ENCODE measurements around the gene CBLC.

The CBLC gene

DNA sequence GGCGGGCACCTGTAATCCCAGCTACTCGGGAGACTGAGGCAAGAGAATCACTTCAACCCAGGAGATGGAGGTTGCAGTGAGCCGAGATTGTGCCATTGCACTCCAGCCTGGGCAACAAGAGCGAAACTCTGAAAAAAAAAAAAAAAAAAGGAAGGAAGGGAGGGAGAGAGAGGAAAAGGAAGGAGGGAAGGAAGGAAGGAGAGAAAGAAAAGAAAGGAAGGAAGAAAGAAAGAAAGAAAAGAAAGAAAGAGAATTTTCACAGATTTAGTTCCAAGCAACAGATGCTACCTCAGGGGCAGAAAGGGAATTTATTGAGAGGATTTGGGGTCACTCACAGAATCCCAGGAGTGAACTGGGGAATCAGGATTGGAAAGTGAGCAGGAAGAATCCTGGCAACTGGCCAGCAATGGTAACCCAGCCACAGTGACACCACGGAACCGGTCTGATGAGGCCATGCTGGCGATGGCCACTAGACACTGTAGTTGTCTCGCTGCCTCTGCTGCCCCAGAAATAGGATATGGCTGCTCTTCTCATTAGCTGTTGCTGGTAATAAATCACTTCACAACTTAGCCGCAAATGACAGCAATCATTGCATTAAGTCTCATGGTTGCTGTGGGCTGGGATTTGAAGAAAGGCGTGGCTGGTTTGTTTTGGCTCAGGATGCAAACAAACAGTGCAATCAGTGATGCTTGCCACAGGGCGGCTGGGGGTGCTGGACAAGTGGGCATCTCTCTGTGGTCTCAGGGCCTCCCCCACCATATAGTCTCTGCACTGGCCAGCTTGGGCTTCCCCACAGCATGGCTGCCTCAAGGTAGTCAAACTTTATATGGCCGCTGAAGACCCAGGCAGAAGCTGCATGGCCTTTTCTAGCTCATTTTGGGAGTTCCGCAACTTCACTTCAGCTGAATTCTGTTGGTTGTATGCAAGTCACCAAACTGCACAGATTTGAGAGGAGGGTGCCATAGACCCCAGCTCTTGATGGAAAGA lies 26.0 kb downstream of the CBLC start:
- DNase-seq: no peak

DNA sequence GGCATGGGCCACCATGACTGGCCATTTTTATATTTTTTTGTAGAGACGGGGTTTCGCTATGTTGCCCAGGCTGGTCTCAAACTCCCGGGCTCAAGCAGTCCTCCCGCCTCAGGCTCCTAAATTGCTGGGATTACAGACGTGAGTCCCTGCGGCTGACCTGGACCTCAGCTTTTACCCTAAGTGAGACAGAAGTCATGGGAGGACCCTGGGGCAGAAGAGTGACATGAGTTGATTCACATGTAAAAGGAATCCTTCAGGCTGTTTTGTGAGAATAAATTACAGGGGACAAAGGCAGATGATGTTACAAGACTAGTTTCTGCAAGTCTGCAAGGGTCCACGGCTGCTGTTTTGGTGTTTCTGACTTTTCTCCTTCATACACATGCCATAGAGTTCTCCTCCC lies 28.6 kb downstream of the CBLC start:
- no peak for DNase-seq

- DNase-seq: no peak
Observed at GRCh38 chr19:44807162-44807561, 29.5 kb downstream of the CBLC start.

- no peak for DNase-seq
Observed at GRCh38 chr19:44807652-44808462, 30.2 kb downstream of the CBLC start.

- DNase-seq: no peak
Observed at GRCh38 chr19:44808463-44809371, 31.0 kb downstream of the CBLC start, which contains the start of gene BCAM. Gene BCAM (plus strand): TSS chr19:44809103. CDS start chr19:44809125, 22 bp downstream.

DNA sequence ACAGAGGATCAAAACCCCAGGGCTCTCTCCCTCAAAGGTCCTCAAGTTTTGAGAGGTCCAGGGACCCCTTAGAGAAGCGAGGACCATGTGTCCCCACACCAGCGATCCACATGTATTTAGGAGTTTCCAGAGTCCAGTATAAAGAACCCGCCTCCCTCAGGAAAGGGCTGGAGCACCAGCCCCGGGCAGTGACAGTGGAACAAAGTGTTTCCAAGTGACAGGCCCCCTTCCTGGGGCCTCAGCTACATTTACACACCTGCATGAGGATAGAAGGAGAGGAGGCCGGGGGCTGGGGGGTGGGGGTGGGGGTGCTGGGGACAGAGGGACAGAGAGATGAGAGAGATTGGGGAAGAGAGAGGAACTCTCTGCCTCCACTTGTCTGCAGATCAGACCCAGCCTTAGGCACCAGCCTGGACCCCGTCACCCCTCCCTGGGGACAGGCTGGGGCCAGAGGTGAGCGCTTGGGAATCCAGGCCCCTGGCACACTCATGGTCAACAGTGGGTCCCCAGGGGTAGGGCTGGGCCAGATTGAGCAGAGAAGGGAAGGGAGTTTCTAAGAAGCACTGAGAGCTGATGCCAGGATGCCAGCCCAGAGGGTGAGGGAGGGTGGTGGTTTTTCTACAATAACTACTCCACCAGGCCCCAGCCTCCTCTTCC lies 32.0 kb downstream of the CBLC start:
- no peak for DNase-seq

GRCh38 chr19:44810234-44811121 lies 32.8 kb downstream of the CBLC start:
- DNase-seq: no peak

DNA sequence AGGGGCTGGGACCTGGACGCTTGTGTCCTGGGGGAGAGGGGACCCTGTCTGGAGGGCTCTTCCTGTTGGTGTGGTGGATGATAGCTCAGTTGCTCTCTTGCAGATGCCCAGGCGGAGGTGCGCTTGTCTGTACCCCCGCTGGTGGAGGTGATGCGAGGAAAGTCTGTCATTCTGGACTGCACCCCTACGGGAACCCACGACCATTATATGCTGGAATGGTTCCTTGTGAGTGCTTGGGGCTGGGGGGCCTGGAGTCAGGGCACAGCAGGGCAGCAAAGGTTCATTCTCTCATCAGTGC lies 33.4 kb downstream of the CBLC start:
- no peak for DNase-seq

GRCh38 chr19:44812142-44812718 lies 34.5 kb downstream of the CBLC start:
- DNase-seq: no peak

- no peak for DNase-seq
Observed at GRCh38 chr19:44813070-44813840, 35.6 kb downstream of the CBLC start.

DNA sequence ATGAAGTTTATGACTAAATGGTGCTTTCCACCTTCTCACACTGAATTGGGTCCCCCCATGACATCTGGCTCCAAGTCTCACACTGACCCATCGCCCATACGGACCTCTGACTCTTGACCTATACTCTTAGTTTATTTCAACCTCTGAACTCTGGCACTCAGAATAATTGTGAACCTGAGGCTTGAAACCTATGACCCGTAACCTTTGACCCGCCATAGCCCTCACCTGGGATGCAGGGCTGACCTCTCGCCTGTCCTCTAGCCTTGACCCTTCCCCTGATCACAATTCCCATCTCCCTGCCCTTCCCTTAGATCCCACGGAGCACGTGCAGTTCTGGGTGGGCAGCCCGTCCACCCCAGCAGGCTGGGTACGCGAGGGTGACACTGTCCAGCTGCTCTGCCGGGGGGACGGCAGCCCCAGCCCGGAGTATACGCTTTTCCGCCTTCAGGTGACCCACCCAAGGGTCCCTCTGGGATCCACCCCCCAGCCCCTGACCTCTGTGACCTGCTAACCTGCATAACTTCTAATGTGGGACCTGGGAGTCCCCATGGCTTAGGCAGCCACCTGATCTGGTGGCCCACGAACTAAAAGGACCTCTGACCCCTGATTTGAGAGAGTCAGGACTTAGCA lies 36.3 kb downstream of the CBLC start:
- no peak for DNase-seq

GRCh38 chr19:44814517-44814916 lies 36.8 kb downstream of the CBLC start:
- no peak for DNase-seq

- DNase-seq: no peak
Observed at GRCh38 chr19:44816301-44816700, 38.6 kb downstream of the CBLC start.

GRCh38 chr19:44817725-44818465 lies 40.2 kb downstream of the CBLC start:
- no peak for DNase-seq

GRCh38 chr19:44818466-44819031 lies 40.9 kb downstream of the CBLC start:
- DNase-seq: no peak

- DNase-seq: no peak
Observed at GRCh38 chr19:44819246-44819832, 41.6 kb downstream of the CBLC start.

- DNase-seq: no peak
Observed at GRCh38 chr19:44820648-44821609, 43.2 kb downstream of the CBLC start.

Data from NK-92 treated with Interleukin-12 subunit alpha and Interleukin-12 subunit beta, amount 100 ng/mL, for 24 hours (cell line).